ENCODE measurements around the gene MLYCD. TPM values are rescaled to one million over a fixed set of nuclear protein-coding genes. Genes with fewer than 3 reads are reported as not detected.
"Not testable (repeated sequence)": the region's sequence is repeated elsewhere in the genome, so short reads cannot be mapped to it uniquely, and the experiment has no call there.

The MLYCD gene
- total and polyA plus RNA-seq, 4 donors, result 3.7 to 24.4 (median 7.5) TPM

GRCh38 chr16:83948914-83949723 is 50.2 kb downstream of the MLYCD start:
- 57% methylated on average over 13 of the region's 13 CpGs for WGBS
- no peaks in the 10 kb centered on the region for H3K9me3 ChIP-seq (ENCODE audit: control insufficient read depth in 4 of 4, low read length in 3 of 4)
- H3K4me1 ChIP-seq (ENCODE audit: control insufficient read depth in 4 of 4, insufficient read depth in 4 of 4, low read length in 3 of 4), result peaks cover 16 to 56% (median 50%) of the 10 kb centered on the region in 4 donors
- no peak for TF ChIP-seq FOXA2 (IDR thresholded peaks at IDR 0.05)
- TF ChIP-seq ZBTB33 (IDR thresholded peaks at IDR 0.05), result no peak
- no peak for TF ChIP-seq GABPA (IDR thresholded peaks at IDR 0.05 in 1 of 2, conservative IDR thresholded peaks at IDR 0.05 in 1 of 2)
- no peak for TF ChIP-seq RAD21 (IDR thresholded peaks at IDR 0.05)
- TF ChIP-seq HNF4A (conservative IDR thresholded peaks at IDR 0.05), result peak; percentile 63 to 68
- no peak for TF ChIP-seq CTCF (IDR thresholded peaks at IDR 0.05; ENCODE audit: low read depth, low read length, missing input control)
- no peak for TF ChIP-seq NR2F2 (IDR thresholded peaks at IDR 0.05)
- peak; percentile 61 to 62 for TF ChIP-seq RXRA (IDR thresholded peaks at IDR 0.05)
- peak; percentile 56 for TF ChIP-seq SP1 (IDR thresholded peaks at IDR 0.05)
- TF ChIP-seq TAF1 (conservative IDR thresholded peaks at IDR 0.05), result no peak
- TF ChIP-seq, protein P1, sequence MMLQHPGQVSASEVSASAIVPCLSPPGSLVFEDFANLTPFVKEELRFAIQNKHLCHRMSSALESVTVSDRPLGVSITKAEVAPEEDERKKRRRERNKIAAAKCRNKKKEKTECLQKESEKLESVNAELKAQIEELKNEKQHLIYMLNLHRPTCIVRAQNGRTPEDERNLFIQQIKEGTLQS (IDR thresholded peaks at IDR 0.05), result no peak
- DNase-seq (ENCODE audit: low spot score), result no peak
- H3K27ac ChIP-seq (ENCODE audit: low read depth in 1 of 2, low read length in 2 of 2), result peak overlapping the region; percentile 69 to 93
- H3K9ac ChIP-seq (ENCODE audit: low read depth in 1 of 2, low read length in 2 of 2), result no peak overlapping the region
- no peaks in the 10 kb centered on the region for H3K27me3 ChIP-seq (ENCODE audit: control insufficient read depth in 4 of 4, insufficient read depth in 4 of 4, low read length in 3 of 4)
- H3K4me3 ChIP-seq (ENCODE audit: low read depth in 1 of 3, low read length in 3 of 3), result no peak overlapping the region
- H3K36me3 ChIP-seq (ENCODE audit: control insufficient read depth in 4 of 4, insufficient read depth in 3 of 4, low read depth in 1 of 4, low read length in 3 of 4), result no peaks in the 10 kb centered on the region

DNA sequence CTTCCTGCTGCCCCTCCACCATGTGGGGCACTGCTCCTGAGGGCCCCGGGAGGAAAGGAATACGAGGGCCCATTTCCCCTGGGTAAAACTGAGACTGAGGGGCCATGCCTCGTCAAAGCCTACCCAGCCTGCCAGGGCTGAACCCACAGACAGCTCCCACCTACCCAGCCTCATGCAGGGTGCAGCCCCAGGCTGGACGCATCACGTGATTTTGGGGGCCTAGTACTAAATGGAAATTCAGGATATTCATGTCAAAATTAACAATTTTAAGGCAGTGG is 50.7 kb downstream of the MLYCD start:
- Histone ChIP-seq H3K4me3 (ENCODE audit: low read depth in 1 of 3, low read length in 3 of 3) (no peak overlapping the region), H3K27me3 (ENCODE audit: control insufficient read depth in 4 of 4, insufficient read depth in 4 of 4, low read length in 3 of 4) (no peaks in the 10 kb centered on the region), H3K36me3 (ENCODE audit: control insufficient read depth in 4 of 4, insufficient read depth in 3 of 4, low read depth in 1 of 4, low read length in 3 of 4) (no peaks in the 10 kb centered on the region), H3K9me3 (ENCODE audit: control insufficient read depth in 4 of 4, low read length in 3 of 4) (no peaks in the 10 kb centered on the region), H3K9ac (ENCODE audit: low read depth in 1 of 2, low read length in 2 of 2) (no peak overlapping the region), H3K27ac (ENCODE audit: low read depth in 1 of 2, low read length in 2 of 2) (peak overlapping the region in 1 of 2 donors; percentile 69), H3K4me1 (ENCODE audit: control insufficient read depth in 4 of 4, insufficient read depth in 4 of 4, low read length in 3 of 4) (peaks cover 16 to 58% (median 50%) of the 10 kb centered on the region in 4 donors)
- DNase-seq (ENCODE audit: low spot score), result no peak
- TF ChIP-seq HNF4A (conservative IDR thresholded peaks at IDR 0.05), result no peak
- TF ChIP-seq SP1 (IDR thresholded peaks at IDR 0.05), result no peak
- TF ChIP-seq RXRA (IDR thresholded peaks at IDR 0.05), result no peak
- no peak for TF ChIP-seq ZBTB33 (IDR thresholded peaks at IDR 0.05)
- TF ChIP-seq TAF1 (conservative IDR thresholded peaks at IDR 0.05), result no peak
- TF ChIP-seq JUND (IDR thresholded peaks at IDR 0.05), result no peak
- TF ChIP-seq, protein P2, sequence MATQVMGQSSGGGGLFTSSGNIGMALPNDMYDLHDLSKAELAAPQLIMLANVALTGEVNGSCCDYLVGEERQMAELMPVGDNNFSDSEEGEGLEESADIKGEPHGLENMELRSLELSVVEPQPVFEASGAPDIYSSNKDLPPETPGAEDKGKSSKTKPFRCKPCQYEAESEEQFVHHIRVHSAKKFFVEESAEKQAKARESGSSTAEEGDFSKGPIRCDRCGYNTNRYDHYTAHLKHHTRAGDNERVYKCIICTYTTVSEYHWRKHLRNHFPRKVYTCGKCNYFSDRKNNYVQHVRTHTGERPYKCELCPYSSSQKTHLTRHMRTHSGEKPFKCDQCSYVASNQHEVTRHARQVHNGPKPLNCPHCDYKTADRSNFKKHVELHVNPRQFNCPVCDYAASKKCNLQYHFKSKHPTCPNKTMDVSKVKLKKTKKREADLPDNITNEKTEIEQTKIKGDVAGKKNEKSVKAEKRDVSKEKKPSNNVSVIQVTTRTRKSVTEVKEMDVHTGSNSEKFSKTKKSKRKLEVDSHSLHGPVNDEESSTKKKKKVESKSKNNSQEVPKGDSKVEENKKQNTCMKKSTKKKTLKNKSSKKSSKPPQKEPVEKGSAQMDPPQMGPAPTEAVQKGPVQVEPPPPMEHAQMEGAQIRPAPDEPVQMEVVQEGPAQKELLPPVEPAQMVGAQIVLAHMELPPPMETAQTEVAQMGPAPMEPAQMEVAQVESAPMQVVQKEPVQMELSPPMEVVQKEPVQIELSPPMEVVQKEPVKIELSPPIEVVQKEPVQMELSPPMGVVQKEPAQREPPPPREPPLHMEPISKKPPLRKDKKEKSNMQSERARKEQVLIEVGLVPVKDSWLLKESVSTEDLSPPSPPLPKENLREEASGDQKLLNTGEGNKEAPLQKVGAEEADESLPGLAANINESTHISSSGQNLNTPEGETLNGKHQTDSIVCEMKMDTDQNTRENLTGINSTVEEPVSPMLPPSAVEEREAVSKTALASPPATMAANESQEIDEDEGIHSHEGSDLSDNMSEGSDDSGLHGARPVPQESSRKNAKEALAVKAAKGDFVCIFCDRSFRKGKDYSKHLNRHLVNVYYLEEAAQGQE (IDR thresholded peaks at IDR 0.05), result no peak
- 91% methylated on average over 5 of the region's 5 CpGs for whole genome bisulfite sequencing

GRCh38 chr16:83950862-83951399 is 52.0 kb downstream of the MLYCD start:
- 62% methylated on average over 10 of the region's 10 CpGs for WGBS
- not testable (repeated sequence) for H3K27me3 ChIP-seq (ENCODE audit: control insufficient read depth in 4 of 4, insufficient read depth in 4 of 4, low read length in 3 of 4); DNase-seq (ENCODE audit: low spot score); H3K4me3 ChIP-seq (ENCODE audit: low read depth in 1 of 3, low read length in 3 of 3); H3K9ac ChIP-seq (ENCODE audit: low read depth in 1 of 2, low read length in 2 of 2); H3K9me3 ChIP-seq (ENCODE audit: control insufficient read depth in 4 of 4, low read length in 3 of 4); H3K36me3 ChIP-seq (ENCODE audit: control insufficient read depth in 4 of 4, insufficient read depth in 3 of 4, low read depth in 1 of 4, low read length in 3 of 4); H3K27ac ChIP-seq (ENCODE audit: low read depth in 1 of 2, low read length in 2 of 2)
- peaks cover 14 to 65% (median 49%) of the 10 kb centered on the region in 4 donors for H3K4me1 ChIP-seq (ENCODE audit: control insufficient read depth in 4 of 4, insufficient read depth in 4 of 4, low read length in 3 of 4)

Measured in liver (tissue), 9 donors.